GM18511 (cell line): ENCODE data around the gene AAMP.
"Not testable (repeated sequence)": the region's sequence is repeated elsewhere in the genome, so short reads cannot be mapped to it uniquely, and the experiment has no call there.

Source experiments
- ATAC-seq: cut with Tn5 transposase; IDR thresholded peaks from one replicate; pipeline ENCODE4 v1.9.1; 2021; ENCODE audit warnings: mild to moderate bottlenecking, moderate library complexity; ENCODE audit not compliant: unreplicated experiment

Gene AAMP

GRCh38 chr2:218269900-218270720, at the start of gene AAMP, which contains the start of gene PNKD:
Gene AAMP, minus strand, starts transcription at chr2:218270137. Its CDS starts 51 bp downstream, at chr2:218270086.
Gene PNKD, plus strand, starts transcription at chr2:218270519. Its CDS starts 17 bp downstream, at chr2:218270536.
- ATAC-seq: peak; percentile 91

DNA sequence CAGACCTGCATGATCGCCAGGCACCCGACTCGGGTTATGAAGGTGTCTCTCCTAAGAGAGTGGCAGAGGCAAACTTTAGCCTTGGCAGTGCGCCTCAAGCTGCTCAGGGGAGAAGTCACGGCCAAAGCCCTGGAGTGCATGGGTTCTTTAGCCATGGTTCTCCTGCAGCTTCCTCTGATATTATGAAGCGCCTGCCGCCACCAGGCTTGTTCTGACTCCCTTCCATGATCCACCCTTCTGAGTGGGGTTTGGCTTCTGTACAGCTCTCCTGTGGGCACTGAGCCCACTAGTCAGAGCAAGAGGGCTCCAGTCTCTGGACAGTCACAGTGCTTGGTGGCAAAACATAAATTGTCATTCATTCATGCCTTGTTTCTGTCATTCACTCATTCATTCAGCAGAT, 48.3 kb upstream of the AAMP start:
- no peak for ATAC-seq

GRCh38 chr2:218317835-218318234, 47.9 kb upstream of the AAMP start:
- no peak for ATAC-seq

DNA sequence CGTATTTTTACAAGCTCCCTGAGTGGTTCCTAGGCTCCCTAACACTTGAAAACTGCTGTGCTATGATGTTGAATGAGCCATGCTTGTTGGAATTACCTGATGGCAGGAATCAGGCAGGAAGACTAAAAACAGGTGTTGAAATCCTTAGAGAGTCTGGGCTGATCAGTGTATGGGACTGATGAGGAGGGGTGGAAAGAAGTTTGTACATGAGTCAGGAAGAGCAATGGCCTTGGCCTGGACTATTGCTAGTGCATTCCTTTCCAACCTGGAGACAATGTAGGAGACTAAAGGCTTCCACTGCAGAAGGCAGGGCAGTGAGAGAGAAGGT, 47.3 kb upstream of the AAMP start:
- no peak for ATAC-seq

- no peak for ATAC-seq
Observed at GRCh38 chr2:218315397-218315796, 45.5 kb upstream of the AAMP start.

DNA sequence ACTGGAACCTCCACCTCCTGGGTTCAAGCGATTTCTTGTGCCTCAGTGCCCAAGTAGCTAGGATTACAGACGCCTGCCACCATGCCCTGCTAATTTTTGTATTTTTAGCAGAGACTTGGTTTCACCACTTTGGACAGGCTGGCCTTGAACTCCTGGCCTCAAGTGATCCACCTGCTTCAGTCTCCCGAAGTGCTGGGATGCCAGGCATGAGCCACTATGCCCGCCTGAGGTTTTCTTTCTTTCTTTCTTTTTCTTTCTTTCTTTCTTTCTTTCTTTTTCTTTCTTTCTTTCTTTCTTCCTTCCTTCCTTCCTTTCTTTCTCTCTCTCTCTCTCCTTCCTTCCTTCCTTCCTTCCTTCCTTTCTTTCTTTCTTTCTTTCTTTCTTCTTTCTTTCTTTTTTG, 44.8 kb upstream of the AAMP start:
- not testable (repeated sequence) for ATAC-seq

- no peak for ATAC-seq
Observed at GRCh38 chr2:218313356-218313755, 43.4 kb upstream of the AAMP start.

DNA sequence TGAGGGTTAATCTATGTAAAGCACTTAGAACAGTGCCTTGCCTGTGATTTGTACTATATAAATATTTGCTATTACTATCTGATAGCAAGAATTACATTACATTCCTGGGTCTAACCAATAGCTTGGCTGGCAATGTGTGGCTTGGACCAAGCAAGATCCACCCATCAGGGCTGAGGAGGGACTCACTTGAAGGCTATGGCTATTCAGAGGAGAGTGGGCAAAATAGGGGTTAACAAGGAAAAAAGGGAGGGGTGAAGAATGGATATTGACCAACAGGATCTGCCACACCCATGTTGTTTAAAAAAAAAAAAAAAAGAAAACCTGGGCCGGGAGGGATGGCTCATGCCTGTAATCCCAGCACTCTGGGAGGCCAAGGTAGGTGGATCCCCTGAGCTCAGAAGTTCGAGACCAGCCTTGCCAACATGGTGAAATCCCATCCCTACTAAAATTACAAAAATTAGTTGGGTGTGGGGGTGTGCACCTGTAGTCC, 42.4 kb upstream of the AAMP start:
- no peak for ATAC-seq

DNA sequence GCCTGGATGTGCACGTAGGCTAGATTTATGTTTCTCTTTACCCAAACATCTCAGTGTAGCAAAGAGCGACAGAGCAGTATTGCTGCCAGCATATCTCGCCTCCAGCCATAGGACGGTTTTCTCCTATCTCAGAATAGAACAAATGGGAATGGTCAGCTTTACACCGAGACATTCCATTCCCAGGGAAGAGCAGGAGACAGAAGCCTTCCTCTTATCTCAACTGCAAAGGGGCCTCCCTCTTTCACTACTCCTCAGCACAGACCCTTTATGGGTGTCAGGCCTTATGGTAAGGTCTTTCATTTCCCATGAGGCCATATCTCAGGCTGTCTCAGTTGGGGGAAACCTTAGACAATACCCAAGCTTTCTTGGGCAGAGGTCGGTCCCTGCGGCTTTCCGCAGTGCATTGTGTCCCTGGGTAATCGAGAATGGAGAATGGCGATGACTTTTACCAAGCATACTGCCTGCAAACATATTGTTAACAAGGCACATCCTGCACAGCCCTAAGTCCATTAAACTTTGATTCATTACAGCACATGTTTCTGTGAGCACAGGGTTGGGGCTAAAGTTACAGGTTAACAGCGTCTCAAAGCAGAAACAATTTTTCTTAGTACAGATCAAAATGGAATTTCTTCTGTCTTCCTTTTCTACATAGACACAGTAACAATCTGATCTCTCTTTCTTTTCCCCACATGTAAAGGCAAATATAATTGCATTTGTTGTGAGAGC, 41.8 kb upstream of the AAMP start:
- ATAC-seq: not testable (repeated sequence)

GRCh38 chr2:218310853-218311540, 41.1 kb upstream of the AAMP start:
- no peak for ATAC-seq

DNA sequence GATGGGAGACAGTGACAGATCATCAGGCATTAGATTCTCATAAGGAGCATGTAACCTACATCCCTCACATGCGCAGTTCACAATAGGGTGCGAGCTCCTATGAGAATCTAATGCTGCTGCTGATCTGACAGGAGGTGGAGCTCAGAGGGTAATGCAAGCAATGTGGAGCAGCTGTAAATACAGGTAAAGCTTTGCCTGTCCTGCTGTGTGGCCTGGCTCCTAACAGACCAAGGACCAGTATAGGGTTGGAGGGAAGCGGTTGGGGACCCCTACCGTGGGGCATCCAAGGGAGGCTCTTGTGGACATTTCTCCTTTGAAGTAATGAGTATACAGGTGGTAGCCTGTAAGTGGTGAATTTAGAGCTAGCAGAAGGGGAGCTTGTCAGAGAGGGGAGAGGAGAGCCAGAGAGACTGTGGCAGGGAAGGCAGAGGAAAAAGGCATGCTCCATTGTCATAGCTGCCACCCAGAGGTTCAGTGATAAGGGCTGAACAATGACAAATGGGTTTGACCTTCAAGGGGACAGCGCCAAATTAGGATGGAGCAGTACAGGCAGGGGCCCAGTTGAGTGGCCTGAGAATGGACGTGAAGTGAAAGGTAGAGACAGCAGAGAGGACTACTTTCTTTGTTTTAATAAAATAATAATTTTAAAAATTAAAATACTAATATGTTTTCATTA, 37.6 kb upstream of the AAMP start:
- ATAC-seq: no peak

DNA sequence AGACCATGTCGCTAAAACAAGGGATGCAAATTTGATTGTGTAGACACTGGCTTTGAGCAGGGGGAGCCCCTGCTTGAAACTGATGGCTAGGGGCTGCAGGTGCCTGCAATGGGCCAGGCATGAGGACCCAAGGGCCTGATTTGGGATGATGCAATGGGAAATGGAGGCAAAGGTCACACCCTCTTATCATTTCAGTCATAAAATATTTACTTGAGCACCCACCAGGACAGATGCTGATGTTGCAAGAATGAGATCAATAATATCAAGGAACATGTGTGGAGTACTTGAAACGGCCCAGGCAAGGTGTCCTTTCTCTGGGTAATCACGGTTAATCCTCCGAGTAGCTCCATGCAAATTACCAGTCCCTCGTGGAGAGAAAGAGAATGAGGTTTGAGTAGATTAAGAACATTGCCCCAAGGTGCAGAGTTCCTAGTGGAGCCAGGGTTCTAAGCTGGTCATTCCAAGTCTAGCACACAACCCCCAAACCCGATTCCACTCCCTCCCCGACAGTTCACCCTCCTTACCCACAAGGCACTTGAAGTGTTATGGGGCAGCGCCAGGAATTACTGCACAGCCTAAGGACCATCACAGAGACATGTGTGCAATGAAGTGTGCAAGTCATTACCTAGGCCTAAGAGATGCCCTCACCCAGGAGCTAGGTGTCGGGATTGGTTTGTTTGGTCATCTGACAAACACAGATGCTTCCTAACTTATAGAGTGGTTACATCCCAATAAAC, 36.4 kb upstream of the AAMP start:
- ATAC-seq: no peak

DNA sequence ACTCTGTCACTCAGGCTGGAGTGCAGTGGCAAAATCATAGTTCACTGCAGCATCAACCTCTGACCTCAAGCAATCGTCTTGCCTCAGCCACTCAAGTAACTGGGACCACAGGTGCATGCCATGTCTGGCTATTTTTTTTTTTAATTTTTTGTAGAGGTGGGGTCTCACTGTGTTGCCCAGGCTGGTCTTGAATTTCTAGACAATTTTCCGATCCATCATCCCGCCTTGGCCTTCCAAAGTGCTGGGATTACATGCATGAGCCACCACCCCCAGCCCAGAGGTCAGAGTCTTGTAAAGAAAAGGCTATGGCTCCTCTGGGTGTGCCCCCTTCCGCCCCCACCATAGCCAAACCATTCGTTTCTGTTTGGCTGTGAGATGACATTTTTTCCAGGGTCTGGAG, 35.4 kb upstream of the AAMP start:
- ATAC-seq: no peak

DNA sequence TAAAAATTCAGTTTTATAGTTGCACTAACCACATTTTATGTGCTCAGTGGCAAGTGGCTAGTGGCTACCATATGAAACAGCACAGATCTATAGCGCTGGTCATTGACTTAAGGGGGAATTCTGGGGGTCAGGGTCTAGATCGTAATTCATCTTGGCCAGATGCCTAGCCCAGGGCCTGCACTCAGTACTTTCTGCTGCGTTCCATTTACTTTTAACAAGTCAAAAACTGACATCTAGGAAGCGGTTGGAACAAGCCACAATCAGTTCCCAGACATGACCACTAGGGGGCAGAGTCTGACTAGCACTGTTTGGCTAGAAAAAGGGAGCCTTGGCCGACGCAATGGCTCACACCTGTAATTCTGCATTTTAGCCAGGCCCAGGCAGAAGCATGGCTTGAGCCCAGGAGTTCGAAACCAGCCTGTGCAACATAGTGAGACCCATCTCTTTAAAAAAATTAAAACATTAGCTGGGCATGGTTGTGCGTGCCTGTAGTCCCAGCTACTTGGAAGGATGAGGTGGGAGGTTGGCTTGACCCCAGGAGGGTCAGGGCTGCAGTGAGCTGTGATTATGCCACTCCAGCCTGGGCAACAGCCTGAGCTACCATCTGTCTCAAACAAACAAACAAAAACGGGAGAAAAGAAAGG, 31.4 kb upstream of the AAMP start:
- ATAC-seq: peak; percentile 75

- ATAC-seq: no peak
Observed at GRCh38 chr2:218300141-218300540, 30.2 kb upstream of the AAMP start.

DNA sequence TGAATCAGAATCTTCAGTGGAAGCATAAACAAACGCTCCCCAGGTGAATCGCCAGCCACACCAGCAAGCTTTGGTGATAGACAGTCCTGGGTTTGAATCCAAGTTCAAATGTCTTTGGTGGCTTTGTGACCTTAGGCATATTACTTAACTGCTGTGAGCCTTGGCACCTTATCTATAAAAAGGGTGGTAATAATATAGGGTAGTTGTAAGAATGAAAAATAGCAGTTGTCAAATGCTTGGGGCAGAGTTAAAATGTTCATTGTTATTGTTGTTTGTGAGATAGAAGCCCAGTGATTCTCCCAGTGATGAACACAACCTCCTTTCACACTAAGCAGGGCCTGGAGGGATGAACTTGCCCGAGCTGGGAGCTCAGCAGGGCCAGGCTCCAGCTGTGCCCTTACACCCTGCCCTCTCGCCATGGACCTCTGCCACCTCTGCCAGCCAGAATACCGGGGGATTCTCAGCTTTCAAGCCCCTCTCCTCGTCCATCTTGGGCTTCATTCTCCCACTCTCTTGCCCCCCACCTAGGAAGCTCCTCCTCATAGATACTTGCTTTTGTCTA, 28.5 kb upstream of the AAMP start:
- no peak for ATAC-seq

DNA sequence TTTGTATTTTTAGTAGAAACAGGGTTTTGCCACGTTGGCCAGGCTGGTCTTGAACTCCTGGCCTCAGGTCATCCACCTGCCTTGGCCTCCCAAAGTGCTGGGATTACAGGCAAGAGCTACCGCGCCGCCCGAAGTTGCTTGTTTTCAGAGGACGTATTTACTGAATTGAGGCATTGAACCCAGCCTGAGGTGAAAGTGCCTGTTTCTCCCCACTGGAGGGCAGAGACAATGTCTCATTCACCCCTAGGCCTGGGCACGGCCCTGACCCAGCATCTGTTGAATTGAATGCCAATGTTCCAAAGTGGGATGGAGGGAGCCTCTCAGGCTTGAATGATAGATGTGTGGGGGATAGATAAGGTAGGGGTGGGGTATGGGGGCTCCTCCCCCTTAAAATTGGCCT, 26.9 kb upstream of the AAMP start:
- no peak for ATAC-seq

DNA sequence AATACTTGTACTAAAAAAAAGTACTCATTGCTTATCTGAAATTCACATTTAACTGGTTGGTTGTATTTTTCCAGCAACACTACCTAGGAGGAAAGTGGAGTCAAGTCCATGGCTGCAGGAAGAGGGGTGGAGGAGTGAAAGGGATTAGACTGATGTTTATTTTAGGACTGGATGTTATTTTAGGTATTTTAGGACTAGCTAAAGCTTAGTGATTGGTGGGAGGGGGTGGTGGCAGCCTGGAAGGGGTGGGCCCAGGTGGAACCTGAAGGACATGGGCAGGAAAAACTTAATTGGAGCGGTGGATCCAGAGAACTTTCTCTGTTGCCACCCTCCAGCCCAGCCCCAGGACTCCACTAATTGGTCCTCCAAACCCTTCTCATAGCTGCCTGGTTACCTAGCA, 26.3 kb upstream of the AAMP start:
- no peak for ATAC-seq

GRCh38 chr2:218295029-218295428, 25.1 kb upstream of the AAMP start:
- ATAC-seq: no peak
